GM23338 (cell line): ENCODE results near the gene SWT1. TPM values are rescaled to one million over a fixed set of nuclear protein-coding genes. Genes with fewer than 3 reads are reported as not detected.

Experiments used
- ATAC-seq: fragments of 200-7000 bp; cut with Tn5 transposase; 3 replicates; pipeline ENCODE4 v1.9.1; 2020
- DNase-seq: peaks from one replicate; pipeline ENCODE4 v3.0.0-alpha.2; 2015; ENCODE audit warnings: low spot score
- H2AFZ ChIP-seq: fragments of 200-600 bp; sonication (generic); 2 replicates; pipeline ENCODE4 v1.8.0; 2016; ENCODE audit warnings: antibody characterized with exemption, mild to moderate bottlenecking, moderate library complexity
- H3F3A ChIP-seq: fragments of 200-600 bp; sonication (generic); replicated peaks from 2 replicates; pipeline ENCODE4 v1.8.0; 2017; ENCODE audit warnings: antibody characterized with exemption, mixed run types, low read depth
- H3K27ac ChIP-seq: fragments of 200-600 bp; sonication (generic); 2 replicates; pipeline ENCODE4 v1.6.1; 2016; ENCODE audit warnings: low read depth
- H3K27me3 ChIP-seq: fragments of 200-600 bp; sonication (generic); 2 replicates; pipeline ENCODE4 v1.8.0; 2016; ENCODE audit warnings: mild to moderate bottlenecking, mixed run types, moderate library complexity; ENCODE audit not compliant: insufficient read depth
- H3K36me3 ChIP-seq: fragments of 200-600 bp; sonication (generic); 2 replicates; pipeline ENCODE4 v1.8.0; 2016; ENCODE audit warnings: mild to moderate bottlenecking; ENCODE audit not compliant: insufficient read depth
- H3K4me1 ChIP-seq: fragments of 200-600 bp; sonication (generic); 2 replicates; pipeline ENCODE4 v1.8.0; 2016; ENCODE audit warnings: mild to moderate bottlenecking, moderate library complexity; ENCODE audit not compliant: insufficient read depth
- H3K4me2 ChIP-seq: fragments of 200-600 bp; sonication (generic); 2 replicates; pipeline ENCODE4 v1.7.1; 2017; ENCODE audit warnings: mixed run types
- H3K4me3 ChIP-seq: fragments of 200-600 bp; sonication (generic); 2 replicates; pipeline ENCODE4 v1.6.1; 2016; ENCODE audit warnings: mixed run types
- H3K79me2 ChIP-seq: fragments of 200-600 bp; sonication (generic); replicated peaks from 2 replicates; pipeline ENCODE4 v1.8.0; 2017; ENCODE audit warnings: mild to moderate bottlenecking; ENCODE audit not compliant: insufficient read depth
- H3K9me2 ChIP-seq: fragments of 200-600 bp; sonication (generic); 2 replicates; pipeline ENCODE4 v1.8.0; 2017; ENCODE audit not compliant: insufficient read depth
- H4K20me1 ChIP-seq: fragments of 200-600 bp; sonication (generic); replicated peaks from 2 replicates; pipeline ENCODE4 v1.8.0; 2017; ENCODE audit warnings: mild to moderate bottlenecking; ENCODE audit not compliant: insufficient read depth
- H3K27ac Mint-ChIP-seq: 2 replicates; pipeline ENCODE4 v1.8.0; 2020; ENCODE audit warnings: inconsistent platforms, mild to moderate bottlenecking, moderate library complexity, mixed read lengths
- H3K27me3 Mint-ChIP-seq: 3 replicates; pipeline ENCODE4 v1.8.0; 2022; ENCODE audit warnings: low read depth, mild to moderate bottlenecking, moderate library complexity, mixed read lengths, inconsistent platforms; ENCODE audit not compliant: insufficient read depth, poor library complexity
- H3K36me3 Mint-ChIP-seq: 3 replicates; pipeline ENCODE4 v1.8.0; 2021; ENCODE audit warnings: low read depth, mild to moderate bottlenecking, inconsistent platforms, moderate library complexity, mixed read lengths
- H3K4me1 Mint-ChIP-seq: 3 replicates; pipeline ENCODE4 v1.8.0; 2020; ENCODE audit warnings: mild to moderate bottlenecking, inconsistent platforms, mixed read lengths
- H3K4me3 Mint-ChIP-seq: 3 replicates; pipeline ENCODE4 v1.8.0; 2021; ENCODE audit warnings: moderate library complexity, mild to moderate bottlenecking, inconsistent platforms, mixed read lengths
- H3K9me3 Mint-ChIP-seq: 3 replicates; pipeline ENCODE4 v1.8.0; 2020; ENCODE audit warnings: moderate library complexity, mild to moderate bottlenecking, inconsistent platforms, mixed read lengths
- CREB1 ChIP-seq: fragments of 250-450 bp; sonication (Bioruptor Pico); IDR thresholded peaks from 2 replicates; pipeline ENCODE4 v1.5.0; 2020; ENCODE audit warnings: low read depth, mild to moderate bottlenecking, moderate library complexity
- CTCF ChIP-seq, 2 experiments: fragments of 200-600 bp in 1 of 2; sonication (generic) in 1 of 2; conservative IDR thresholded peaks; 2 replicates each; pipeline versions ENCODE4 v1.5.1 to v1.6.1; 2016 to 2017; ENCODE audit warnings: antibody characterized with exemption in 2 of 2, low read depth in 2 of 2, mild to moderate bottlenecking in 2 of 2, moderate library complexity in 1 of 2
- ETS1 ChIP-seq: IDR thresholded peaks from 2 replicates; pipeline ENCODE4 v1.6.1; 2016; ENCODE audit warnings: antibody characterized with exemption
- JUNB ChIP-seq: IDR thresholded peaks from one replicate; pipeline ENCODE4 v1.6.1; 2016; ENCODE audit warnings: antibody characterized with exemption; ENCODE audit not compliant: unreplicated experiment
- NANOG ChIP-seq: IDR thresholded peaks from 2 replicates; pipeline ENCODE4 v1.6.1; 2016; ENCODE audit warnings: antibody characterized with exemption, borderline replicate concordance
- REST ChIP-seq: IDR thresholded peaks from one replicate; pipeline ENCODE4 v1.6.1; 2018; ENCODE audit warnings: antibody characterized with exemption; ENCODE audit not compliant: unreplicated experiment
- STAT1 ChIP-seq: IDR thresholded peaks from one replicate; pipeline ENCODE4 v1.6.1; 2016; ENCODE audit warnings: antibody characterized with exemption; ENCODE audit not compliant: unreplicated experiment
- ZNF114 ChIP-seq: fragments of 250-450 bp; sonication (Bioruptor Pico); IDR thresholded peaks from 2 replicates; pipeline ENCODE4 v1.5.0; 2020; ENCODE audit warnings: mild to moderate bottlenecking, moderate library complexity
- ZNF331 ChIP-seq: fragments of 250-450 bp; sonication (Bioruptor Pico); IDR thresholded peaks from 2 replicates; pipeline ENCODE4 v1.5.0; 2020; ENCODE audit warnings: low read depth, mild to moderate bottlenecking, moderate library complexity
- ZNF462 ChIP-seq: fragments of 250-450 bp; sonication (Bioruptor Pico); IDR thresholded peaks from 2 replicates; pipeline ENCODE4 v1.5.0; 2020; ENCODE audit warnings: mild to moderate bottlenecking, moderate library complexity
- polyA plus RNA-seq: library from polyadenylated mRNA; unstranded; fragments of >200 nt; fragmentation: Nextera tagmentation; extraction: Ambion mirVana; gene quantifications from 2 replicates; pipeline ENCODE4 v1.2.1, GENCODE V29; 2016
- total RNA-seq: library from RNA; depleted of rRNA; stranded (reverse); fragments of >200 nt; shearing (Covaris generic); gene quantifications from 2 replicates; pipeline ENCODE4 v1.2.3, GENCODE V29; 2014

The SWT1 gene
- total and polyA plus RNA-seq, 2 experiments from 2014 or later, result 3.6 to 5.7 TPM

GRCh38 chr1:185158800-185159199 lies 1.8 kb downstream of the SWT1 start:
- H3K4me2 ChIP-seq, result no peak overlapping the region

More at GRCh38 chr1:185158800-185159199, 1.8 kb downstream of the SWT1 start:
- Mint-ChIP-seq H3K4me3 (no peak overlapping the region), H3K36me3 (no peaks in the 10 kb centered on the region), H3K9me3 (no peaks in the 10 kb centered on the region; the same call in 1 of the 3 replicates), H3K27me3 (peaks cover 6% of the 10 kb centered on the region), H3K4me1 (peaks cover 12% of the 10 kb centered on the region), H3K27ac (no peak overlapping the region)
- peaks cover 11% of the 10 kb centered on the region for H3K4me1 ChIP-seq
- TF ChIP-seq ZNF462 (CRISPR knock-in tag), result no peak
- TF ChIP-seq STAT1, result no peak
- TF ChIP-seq JUNB, result no peak
- no peak for TF ChIP-seq NANOG
- no peak for TF ChIP-seq CREB1 (CRISPR knock-in tag)
- no peak for TF ChIP-seq ETS1
- TF ChIP-seq CTCF (conservative IDR thresholded peaks at IDR 0.05; ENCODE audit: low read depth in 2 of 2), result no peak
- TF ChIP-seq ZNF114, result no peak
- no peak for TF ChIP-seq REST
- TF ChIP-seq ZNF331, result no peak
- no peaks in the 10 kb centered on the region for H3F3A ChIP-seq
- no peaks in the 10 kb centered on the region for H4K20me1 ChIP-seq
- H3K27me3 ChIP-seq, result peaks cover 5% of the 10 kb centered on the region
- H2AFZ ChIP-seq, result no peak overlapping the region
- no peak overlapping the region for H3K27ac ChIP-seq
- no peaks in the 10 kb centered on the region for H3K36me3 ChIP-seq
- no peak for ATAC-seq
- H3K9me2 ChIP-seq, result no peaks in the 10 kb centered on the region
- no peak for DNase-seq
- H3K4me3 ChIP-seq, result no peak overlapping the region
- H3K79me2 ChIP-seq, result peaks cover 10% of the 10 kb centered on the region
